MCF 10A (cell line): ENCODE results near the gene CCDC74B. TPM values are rescaled to one million over a fixed set of nuclear protein-coding genes. Genes with fewer than 3 reads are reported as not detected.
"Not testable (repeated sequence)": the region's sequence is repeated elsewhere in the genome, so short reads cannot be mapped to it uniquely, and the experiment has no call there.

Source experiments
- BruUV-seq: library from RNA; stranded (reverse); fragments of 400-500 nt; replicated peaks from 2 replicates; lab custom pipeline; 2021; lab: Mats Ljungman, UMichigan
- CTCF ChIA-PET: fragments of 300-600 bp; sonication (Branson Sonifier 250); formaldehyde crosslinking; extraction: SDS; loops from one replicate; lab custom pipeline; 2021; ENCODE audit warnings: antibody characterized with exemption, inconsistent platforms; lab: Yijun Ruan, JAX
- POLR2A ChIA-PET: fragments of 300-600, 350-650 bp; sonication (Branson Sonifier 250); formaldehyde crosslinking; extraction: SDS; loops from one replicate; lab custom pipeline; 2020; ENCODE audit warnings: antibody characterized with exemption, inconsistent platforms; lab: Yijun Ruan, JAX
- DNase-seq: peaks from one replicate; pipeline ENCODE4 v3.0.0-alpha.2; 2018; ENCODE audit not compliant: unreplicated experiment
- H3K27ac Mint-ChIP-seq: one replicate; pipeline ENCODE4 v1.8.0; 2022; ENCODE audit warnings: mild to moderate bottlenecking, low read depth, mixed read lengths; ENCODE audit not compliant: unreplicated experiment
- H3K27me3 Mint-ChIP-seq: one replicate; pipeline ENCODE4 v1.8.0; 2022; ENCODE audit warnings: mixed read lengths; ENCODE audit not compliant: insufficient read depth, unreplicated experiment
- H3K36me3 Mint-ChIP-seq: one replicate; pipeline ENCODE4 v1.8.0; 2022; ENCODE audit warnings: mild to moderate bottlenecking, moderate library complexity, mixed read lengths; ENCODE audit not compliant: insufficient read depth, unreplicated experiment
- H3K4me1 Mint-ChIP-seq: one replicate; pipeline ENCODE4 v1.8.0; 2022; ENCODE audit warnings: mixed read lengths; ENCODE audit not compliant: insufficient read depth, unreplicated experiment
- H3K4me3 Mint-ChIP-seq: one replicate; pipeline ENCODE4 v1.8.0; 2022; ENCODE audit warnings: mild to moderate bottlenecking, moderate library complexity, mixed read lengths; ENCODE audit not compliant: unreplicated experiment
- H3K9me3 Mint-ChIP-seq: one replicate; pipeline ENCODE4 v1.8.0; 2022; ENCODE audit warnings: mixed read lengths; ENCODE audit not compliant: unreplicated experiment
- CTCF ChIP-seq: fragments of 200-600 bp; IDR thresholded peaks from one replicate; pipeline ENCODE4 v1.8.0; 2022; ENCODE audit warnings: antibody characterized with exemption, mild to moderate bottlenecking; ENCODE audit not compliant: unreplicated experiment
- intact Hi-C: fragments of 100-400 bp; cut with micrococcal nuclease; formaldehyde crosslinking; loops from 2 replicates; pipeline ENCODE4 v1.14.1; 2022
- total RNA-seq: library from RNA; stranded (reverse); gene quantifications from 2 replicates; pipeline ENCODE4 v1.2.3, GENCODE V29; 2022

CCDC74B gene
- total RNA-seq, 1 experiment from 2014 or later, result not detected

GRCh38 chr2:130181325-130181879, 36.5 kb upstream of the CCDC74B start, which contains the start of gene SMPD4:
SMPD4 (minus strand) TSS chr2:130181602; CDS start chr2:130176592, 5,010 bp downstream.
- no peak for TF ChIP-seq CTCF
- ChIA-PET CTCF (interaction anchor here (0.6 to 5.7 kb wide), 10 partner anchors 10 to 463 kb away, joined by 3 to 90 read pairs (median 4); partner anchors contain the start of genes IMP4 and PTPN18), POLR2A (interaction anchor here (0.6 to 4.0 kb wide), 11 partner anchors 10 to 173 kb away, joined by 3 to 61 read pairs (median 5); partner anchors contain the start of gene IMP4)
- no TSS peak for BruUV-seq
- peak within 1 kb of the TSS; percentile 92 for H3K27ac Mint-ChIP-seq
- peaks cover 5% of the 10 kb centered on the region for H3K4me1 Mint-ChIP-seq
- DNase-seq, result peak; percentile 96
- H3K4me3 Mint-ChIP-seq, result peak within 1 kb of the TSS; percentile 85
- intact Hi-C loops, result loop anchor here (1.0 to 10.0 kb wide), 2 partner anchors 73 to 151 kb away; no protein-coding TSS in a partner anchor
- no peaks in the 10 kb centered on the region for H3K9me3 Mint-ChIP-seq
- no peaks in the 10 kb centered on the region for H3K27me3 Mint-ChIP-seq
- peaks cover 12% of the 10 kb centered on the region for H3K36me3 Mint-ChIP-seq

GRCh38 chr2:130180404-130181324, 35.8 kb upstream of the CCDC74B start:
- Mint-ChIP-seq H3K36me3 (peaks cover 11% of the 10 kb centered on the region), H3K27ac (peak overlapping the region; percentile 92), H3K4me3 (peak overlapping the region; percentile 85)
- H3K4me1 Mint-ChIP-seq, H3K9me3 Mint-ChIP-seq, H3K27me3 Mint-ChIP-seq: not testable (repeated sequence)
- intact Hi-C loops, result loop anchor here (1.0 to 10.0 kb wide), 2 partner anchors 74 to 152 kb away; no protein-coding TSS in a partner anchor
- TSS peak; percentile 65 for BruUV-seq
- CTCF ChIA-PET, result interaction anchor here (0.6 to 5.7 kb wide), 11 partner anchors 10 to 1329 kb away, joined by 3 to 90 read pairs (median 4); partner anchors contain the start of gene IMP4
- peak; percentile 5 for DNase-seq
- POLR2A ChIA-PET, result interaction anchor here (0.6 to 4.0 kb wide), 10 partner anchors 10 to 174 kb away, joined by 3 to 61 read pairs (median 6); partner anchors contain the start of gene IMP4

- DNase-seq, CTCF ChIA-PET: not testable (repeated sequence)
Observed at GRCh38 chr2:130174866-130175265, 30.0 kb upstream of the CCDC74B start.

GRCh38 chr2:130169896-130170295, 25.0 kb upstream of the CCDC74B start:
- H3K27me3 Mint-ChIP-seq, result no peaks in the 10 kb centered on the region
- peaks cover 69% of the 10 kb centered on the region for H3K36me3 Mint-ChIP-seq
- no peak for DNase-seq
- no peaks in the 10 kb centered on the region for H3K4me1 Mint-ChIP-seq
- H3K9me3 Mint-ChIP-seq, result no peaks in the 10 kb centered on the region
- CTCF ChIA-PET, result interaction anchor here (0.7 to 1.2 kb wide), 3 partner anchors 9 to 161 kb away, joined by 3 to 5 read pairs (median 4); no protein-coding TSS in a partner anchor
- POLR2A ChIA-PET, result no interaction called here
- intact Hi-C loops, result no loop called here
- H3K27ac Mint-ChIP-seq, result no peak overlapping the region
- no peak for TF ChIP-seq CTCF
- no TSS peak for BruUV-seq
- H3K4me3 Mint-ChIP-seq, result no peak overlapping the region

More at GRCh38 chr2:130174866-130175265, 30.0 kb upstream of the CCDC74B start:
- H3K27ac Mint-ChIP-seq, H3K27me3 Mint-ChIP-seq, intact Hi-C loops, BruUV-seq, POLR2A ChIA-PET, H3K9me3 Mint-ChIP-seq, H3K4me3 Mint-ChIP-seq, H3K4me1 Mint-ChIP-seq: not testable (repeated sequence)
- H3K36me3 Mint-ChIP-seq, result peaks cover 46% of the 10 kb centered on the region

GRCh38 chr2:130169163-130169562, 24.3 kb upstream of the CCDC74B start:
- H3K36me3 Mint-ChIP-seq, result peaks cover 73% of the 10 kb centered on the region

GRCh38 chr2:130166611-130167010, 21.7 kb upstream of the CCDC74B start:
- intact Hi-C loops, H3K27me3 Mint-ChIP-seq, CTCF ChIA-PET, BruUV-seq, H3K9me3 Mint-ChIP-seq, POLR2A ChIA-PET, H3K4me3 Mint-ChIP-seq, H3K4me1 Mint-ChIP-seq, H3K27ac Mint-ChIP-seq, DNase-seq: not testable (repeated sequence)
- H3K36me3 Mint-ChIP-seq, result peaks cover 73% of the 10 kb centered on the region

More at GRCh38 chr2:130169163-130169562, 24.3 kb upstream of the CCDC74B start:
- intact Hi-C loops, H3K4me3 Mint-ChIP-seq, POLR2A ChIA-PET, H3K27ac Mint-ChIP-seq, H3K4me1 Mint-ChIP-seq, H3K27me3 Mint-ChIP-seq, BruUV-seq, H3K9me3 Mint-ChIP-seq, DNase-seq: not testable (repeated sequence)
- CTCF ChIA-PET, result interaction anchor here (0.7 kb wide), 2 partner anchors 13 to 1909 kb away, joined by 3 to 4 read pairs; no protein-coding TSS in a partner anchor
